Tibial nerve (tissue), 4 donors: ENCODE data around the gene HMCN2. TPM values are rescaled to one million over a fixed set of nuclear protein-coding genes. Genes with fewer than 3 reads are reported as not detected.

ENCODE experiments used
- DNase-seq, 2 donors: peaks; one replicate each; pipeline ENCODE4 v3.0.0-alpha.2; 2019; ENCODE audit warnings: low spot score in 2 of 2
- H3K27ac ChIP-seq, 4 donors: fragments of 200-600 bp; sonication (generic) in 3 of 4; one replicate each; pipeline ENCODE4 v1.5.1; 2017 to 2019; ENCODE audit warnings: mild to moderate bottlenecking in 1 of 4
- H3K27me3 ChIP-seq, 2 donors: fragments of 200-600 bp; sonication (generic) in 1 of 2; one replicate each; pipeline versions ENCODE4 v1.5.1 to v1.6.0; 2017 to 2019
- H3K36me3 ChIP-seq, 3 donors: fragments of 200-600 bp; sonication (generic); one replicate each; pipeline ENCODE4 v1.5.1; 2018 to 2019
- H3K4me1 ChIP-seq, 4 donors: fragments of 200-600 bp; sonication (generic) in 3 of 4; one replicate each; pipeline ENCODE4 v1.5.1; 2017 to 2019
- H3K4me3 ChIP-seq, 4 donors: fragments of 200-600 bp; sonication (generic) in 3 of 4; one replicate each; pipeline ENCODE4 v1.5.1; 2017 to 2019; ENCODE audit warnings: mild to moderate bottlenecking in 1 of 4, moderate library complexity in 1 of 4
- H3K9me3 ChIP-seq, 4 donors: fragments of 200-600 bp; sonication (generic) in 3 of 4; one replicate each; pipeline ENCODE4 v1.5.1; 2017 to 2019
- CTCF ChIP-seq, 5 experiments: fragments of 200-600 bp in 3 of 5; fragments of 450-650 bp in 2 of 5; sonication (generic) in 3 of 5; IDR thresholded peaks; one replicate each; pipeline ENCODE4 v1.5.1; 2016 to 2019; ENCODE audit warnings: antibody characterized with exemption in 5 of 5, mild to moderate bottlenecking in 3 of 5, moderate library complexity in 2 of 5
- EP300 ChIP-seq, 2 donors: sonication (generic); formaldehyde crosslinking; IDR thresholded peaks; one replicate each; pipeline ENCODE4 v1.6.1; 2017; ENCODE audit warnings: antibody characterized with exemption in 2 of 2, mild to moderate bottlenecking in 1 of 2
- POLR2A ChIP-seq, 2 donors: fragments of 450-650 bp; IDR thresholded peaks; one replicate each; pipeline ENCODE4 v1.6.1; 2017; ENCODE audit warnings: antibody characterized with exemption in 2 of 2, mild to moderate bottlenecking in 2 of 2, moderate library complexity in 2 of 2
- WGBS, 2 donors: methylation state at CpG; one replicate each; pipeline ENCODE4 v1.1.5; 2018; 5-methylcytosine and 5-hydroxymethylcytosine counted together
- total RNA-seq, 4 donors: library from RNA; depleted of rRNA; stranded (reverse); fragments of >200 nt; gene quantifications; one replicate each; pipeline ENCODE4 v1.1.0, GENCODE V29; 2016

HMCN2 gene
- total RNA-seq, 4 donors from 2014 or later = 0.90 to 53.7 (median 20.3) TPM

- no peak for DNase-seq
- Histone ChIP-seq H3K27ac (peak overlapping the region in 1 of 4 donors; percentile 64), H3K9me3 (no peaks in the 10 kb centered on the region), H3K4me1 (peaks cover 0 to 8% (median 0%) of the 10 kb centered on the region in 4 donors), H3K36me3 (no peaks in the 10 kb centered on the region), H3K27me3 (peaks cover 0 to 29% of the 10 kb centered on the region in 2 donors), H3K4me3 (no peak overlapping the region)
- 42 to 57% methylated on average over 13 of the region's 13 CpGs for WGBS, 2 donors
- no peak for TF ChIP-seq EP300 (IDR thresholded peaks at IDR 0.05)
- TF ChIP-seq CTCF (IDR thresholded peaks at IDR 0.05) = no peak
- TF ChIP-seq POLR2A (IDR thresholded peaks at IDR 0.05) = no peak
Measured at GRCh38 chr9:130288926-130289690, 23.5 kb downstream of the HMCN2 start.

- peak overlapping the region in 1 of 4 donors; percentile 64 for H3K27ac ChIP-seq
- H3K4me1 ChIP-seq = peaks cover 0 to 8% (median 0%) of the 10 kb centered on the region in 4 donors
- no peak overlapping the region for H3K4me3 ChIP-seq
- no peaks in the 10 kb centered on the region for H3K9me3 ChIP-seq
- peaks cover 0 to 36% of the 10 kb centered on the region in 2 donors for H3K27me3 ChIP-seq
- WGBS, 2 donors = 40 to 54% methylated on average over 10 to 12 of the region's 12 CpGs
- H3K36me3 ChIP-seq = no peaks in the 10 kb centered on the region
- DNase-seq = no peak
- TF ChIP-seq CTCF (IDR thresholded peaks at IDR 0.05) (no peak), POLR2A (IDR thresholded peaks at IDR 0.05) (no peak), EP300 (IDR thresholded peaks at IDR 0.05) (no peak)
Measured at GRCh38 chr9:130289711-130290241, 24.2 kb downstream of the HMCN2 start.

GRCh38 chr9:130290291-130291181 is 25.0 kb downstream of the HMCN2 start:
- Histone ChIP-seq H3K4me3 (no peak overlapping the region), H3K9me3 (no peaks in the 10 kb centered on the region), H3K4me1 (peaks cover 0 to 8% (median 0%) of the 10 kb centered on the region in 4 donors), H3K27me3 (peaks cover 0 to 36% of the 10 kb centered on the region in 2 donors), H3K36me3 (no peaks in the 10 kb centered on the region), H3K27ac (peak overlapping the region in 1 of 4 donors; percentile 64)
- DNase-seq = no peak
- 55 to 56% methylated on average over 12 to 13 of the region's 13 CpGs for WGBS, 2 donors
- TF ChIP-seq CTCF (IDR thresholded peaks at IDR 0.05) (no peak), EP300 (IDR thresholded peaks at IDR 0.05) (no peak), POLR2A (IDR thresholded peaks at IDR 0.05) (no peak)

- no peak for DNase-seq
- H3K4me1 ChIP-seq = peaks cover 0 to 8% (median 0%) of the 10 kb centered on the region in 4 donors
- no peaks in the 10 kb centered on the region for H3K36me3 ChIP-seq
- WGBS, 2 donors = 71 to 74% methylated on average over 5 of the region's 5 CpGs
- H3K27me3 ChIP-seq = peaks cover 0 to 36% of the 10 kb centered on the region in 2 donors
- H3K9me3 ChIP-seq = no peaks in the 10 kb centered on the region
- no peak overlapping the region for H3K4me3 ChIP-seq
- TF ChIP-seq CTCF (IDR thresholded peaks at IDR 0.05) (no peak), POLR2A (IDR thresholded peaks at IDR 0.05) (no peak), EP300 (IDR thresholded peaks at IDR 0.05) (no peak)
- no peak overlapping the region for H3K27ac ChIP-seq
Measured at GRCh38 chr9:130291474-130291873, 25.9 kb downstream of the HMCN2 start.
